Esophagus squamous epithelium (tissue), 4 donors: ENCODE measurements around the gene CCDC174.

Experiments used
- POLR2A ChIP-seq, 4 donors: fragments of 450-650 bp; IDR thresholded peaks; one replicate each; pipeline ENCODE4 v1.6.1; 2017; ENCODE audit warnings: antibody characterized with exemption in 4 of 4, mild to moderate bottlenecking in 4 of 4, moderate library complexity in 3 of 4
- TF ChIP-seq, protein P1 (sequence below), 6 experiments: fragments of 450-650 bp in 4 of 6; fragments of 200-600 bp in 2 of 6; sonication (generic) in 2 of 6; IDR thresholded peaks; one replicate each; pipeline ENCODE4 v1.5.1; 2016 to 2019; ENCODE audit warnings: antibody characterized with exemption in 6 of 6, mild to moderate bottlenecking in 4 of 6, moderate library complexity in 4 of 6

DNA sequence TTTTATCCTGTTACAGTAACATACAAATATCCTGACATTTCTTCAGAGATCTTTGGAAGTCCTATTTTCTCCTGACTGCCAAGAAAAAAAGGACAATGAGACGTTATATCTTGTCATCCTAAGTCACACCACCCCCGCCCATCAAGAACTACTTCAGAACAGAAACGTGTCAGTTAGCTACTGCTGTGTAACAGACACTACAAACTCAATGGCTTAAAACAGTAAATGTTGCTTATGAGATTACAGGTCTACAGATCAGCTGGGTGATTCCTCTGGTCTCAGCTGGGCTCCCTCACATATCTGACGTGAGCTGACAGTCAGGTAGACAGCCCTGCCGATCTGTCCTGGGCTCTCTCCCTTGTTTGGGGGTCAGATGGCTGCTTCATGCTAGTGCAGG, 20.5 kb upstream of the CCDC174 start:
- TF ChIP-seq, protein P1, sequence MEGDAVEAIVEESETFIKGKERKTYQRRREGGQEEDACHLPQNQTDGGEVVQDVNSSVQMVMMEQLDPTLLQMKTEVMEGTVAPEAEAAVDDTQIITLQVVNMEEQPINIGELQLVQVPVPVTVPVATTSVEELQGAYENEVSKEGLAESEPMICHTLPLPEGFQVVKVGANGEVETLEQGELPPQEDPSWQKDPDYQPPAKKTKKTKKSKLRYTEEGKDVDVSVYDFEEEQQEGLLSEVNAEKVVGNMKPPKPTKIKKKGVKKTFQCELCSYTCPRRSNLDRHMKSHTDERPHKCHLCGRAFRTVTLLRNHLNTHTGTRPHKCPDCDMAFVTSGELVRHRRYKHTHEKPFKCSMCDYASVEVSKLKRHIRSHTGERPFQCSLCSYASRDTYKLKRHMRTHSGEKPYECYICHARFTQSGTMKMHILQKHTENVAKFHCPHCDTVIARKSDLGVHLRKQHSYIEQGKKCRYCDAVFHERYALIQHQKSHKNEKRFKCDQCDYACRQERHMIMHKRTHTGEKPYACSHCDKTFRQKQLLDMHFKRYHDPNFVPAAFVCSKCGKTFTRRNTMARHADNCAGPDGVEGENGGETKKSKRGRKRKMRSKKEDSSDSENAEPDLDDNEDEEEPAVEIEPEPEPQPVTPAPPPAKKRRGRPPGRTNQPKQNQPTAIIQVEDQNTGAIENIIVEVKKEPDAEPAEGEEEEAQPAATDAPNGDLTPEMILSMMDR (IDR thresholded peaks at IDR 0.05), result no peak
- TF ChIP-seq POLR2A (IDR thresholded peaks at IDR 0.05), result no peak
